Neural progenitor cell (in vitro differentiated cells): Measurements from ENCODE around the gene TASP1. TPM values are rescaled to one million over a fixed set of nuclear protein-coding genes. Genes with fewer than 3 reads are reported as not detected.

Experiments
- DNase-seq: peaks from one replicate; pipeline ENCODE4 v3.0.0-alpha.2; 2016; ENCODE audit warnings: low spot score
- H2AFZ ChIP-seq: fragments of 200-600 bp; sonication (generic); replicated peaks from 2 replicates; pipeline ENCODE4 v1.6.1; 2016; ENCODE audit warnings: antibody characterized with exemption
- H3F3A ChIP-seq: fragments of 200-600 bp; sonication (generic); 2 replicates; pipeline ENCODE4 v1.6.1; 2016; ENCODE audit warnings: antibody characterized with exemption, low read depth
- H3K27ac ChIP-seq: fragments of 200-600 bp; sonication (generic); 2 replicates; pipeline ENCODE4 v1.5.1; 2016; ENCODE audit warnings: mild to moderate bottlenecking
- H3K27me3 ChIP-seq: fragments of 200-600 bp; sonication (generic); 2 replicates; pipeline ENCODE4 v1.6.1; 2016; ENCODE audit warnings: mild to moderate bottlenecking, moderate library complexity
- H3K36me3 ChIP-seq: fragments of 200-600 bp; sonication (generic); 2 replicates; pipeline ENCODE4 v1.5.1; 2016
- H3K4me1 ChIP-seq: fragments of 200-600 bp; sonication (generic); 2 replicates; pipeline ENCODE4 v1.6.1; 2016; ENCODE audit warnings: mixed run types
- H3K4me2 ChIP-seq: fragments of 200-600 bp; sonication (generic); 2 replicates; pipeline ENCODE4 v1.6.1; 2016
- H3K4me3 ChIP-seq: fragments of 200-600 bp; sonication (generic); 2 replicates; pipeline ENCODE4 v1.5.1; 2016
- H3K79me2 ChIP-seq: fragments of 200-600 bp; sonication (generic); 2 replicates; pipeline ENCODE4 v1.6.1; 2016; ENCODE audit warnings: low read depth
- H3K9ac ChIP-seq: fragments of 200-600 bp; sonication (generic); 2 replicates; pipeline ENCODE4 v1.6.1; 2016
- H3K9me3 ChIP-seq: fragments of 200-600 bp; sonication (generic); 2 replicates; pipeline ENCODE4 v1.5.1; 2016; ENCODE audit warnings: low read depth
- H4K20me1 ChIP-seq: fragments of 200-600 bp; sonication (generic); 2 replicates; pipeline ENCODE4 v1.6.1; 2016; ENCODE audit warnings: low read depth
- H3K27ac Mint-ChIP-seq: 3 replicates; pipeline ENCODE4 v1.8.0; 2021; ENCODE audit warnings: mixed read lengths
- H3K27me3 Mint-ChIP-seq: 2 replicates; pipeline ENCODE4 v1.8.0; 2022; ENCODE audit warnings: low read depth, mild to moderate bottlenecking, inconsistent platforms, moderate library complexity, mixed read lengths; ENCODE audit not compliant: insufficient read depth
- H3K36me3 Mint-ChIP-seq: 3 replicates; pipeline ENCODE4 v1.8.0; 2021; ENCODE audit warnings: mixed read lengths
- H3K4me1 Mint-ChIP-seq: 3 replicates; pipeline ENCODE4 v1.8.0; 2021; ENCODE audit warnings: mixed read lengths
- H3K4me3 Mint-ChIP-seq: 3 replicates; pipeline ENCODE4 v1.8.0; 2021; ENCODE audit warnings: mild to moderate bottlenecking, moderate library complexity, mixed read lengths
- H3K9me3 Mint-ChIP-seq: 3 replicates; pipeline ENCODE4 v1.8.0; 2020; ENCODE audit warnings: mixed read lengths
- CTCF ChIP-seq: fragments of 200-600 bp; sonication (generic); IDR thresholded peaks from 2 replicates; pipeline ENCODE4 v1.5.1; 2017; ENCODE audit warnings: antibody characterized with exemption, mild to moderate bottlenecking
- EZH2 ChIP-seq: fragments of 200-600 bp; sonication (generic); IDR thresholded peaks from 2 replicates; pipeline ENCODE4 v1.6.1; 2017; ENCODE audit warnings: antibody characterized with exemption, mild to moderate bottlenecking, moderate library complexity
- EZH2phosphoT487 ChIP-seq: fragments of 200-600 bp; sonication (generic); IDR thresholded peaks from 2 replicates; pipeline ENCODE4 v1.6.1; 2017; ENCODE audit warnings: antibody characterized with exemption
- total RNA-seq: library from RNA; depleted of rRNA; stranded (reverse); fragments of >200 nt; gene quantifications from 2 replicates; pipeline ENCODE4 v1.2.3, GENCODE V29; 2015; ENCODE audit warnings: low replicate concordance

The TASP1 gene
- total RNA-seq, 1 donor from 2014 or later: 9.6 TPM

GRCh38 chr20:13340088-13340487, 298.6 kb downstream of the TASP1 start:
- Mint-ChIP-seq H3K4me1 (no peaks in the 10 kb centered on the region), H3K27ac (no peak overlapping the region), H3K9me3 (no peaks in the 10 kb centered on the region), H3K36me3 (no peaks in the 10 kb centered on the region), H3K4me3 (no peak overlapping the region), H3K27me3 (peaks cover 2% of the 10 kb centered on the region)
- Histone ChIP-seq H3F3A (no peaks in the 10 kb centered on the region), H3K79me2 (no peaks in the 10 kb centered on the region), H3K4me1 (no peaks in the 10 kb centered on the region), H4K20me1 (no peaks in the 10 kb centered on the region), H3K4me3 (no peak overlapping the region), H3K27me3 (no peaks in the 10 kb centered on the region), H3K27ac (no peak overlapping the region), H2AFZ (no peak overlapping the region), H3K9ac (no peak overlapping the region), H3K9me3 (no peaks in the 10 kb centered on the region), H3K36me3 (no peaks in the 10 kb centered on the region), H3K4me2 (no peak overlapping the region)
- DNase-seq: no peak
- TF ChIP-seq EZH2 (no peak), EZH2phosphoT487 (no peak), CTCF (no peak)

Other genes with a start within 250 kb of the TASP1 start
- gene ESF1, start 146.0 kb upstream of the TASP1 start, total RNA-seq: 14.8 and 29.1 TPM in 2 replicates
- gene NDUFAF5, start 146.1 kb upstream of the TASP1 start, total RNA-seq: 16.9 and 29.3 TPM in 2 replicates